GM21576 (cell line): Measurements from ENCODE around the gene BFSP1.

Experiments
- ATAC-seq: cut with Tn5 transposase; IDR thresholded peaks from one replicate; pipeline ENCODE4 v1.9.1; 2021; ENCODE audit warnings: mild to moderate bottlenecking, moderate library complexity; ENCODE audit not compliant: unreplicated experiment

Gene BFSP1

DNA sequence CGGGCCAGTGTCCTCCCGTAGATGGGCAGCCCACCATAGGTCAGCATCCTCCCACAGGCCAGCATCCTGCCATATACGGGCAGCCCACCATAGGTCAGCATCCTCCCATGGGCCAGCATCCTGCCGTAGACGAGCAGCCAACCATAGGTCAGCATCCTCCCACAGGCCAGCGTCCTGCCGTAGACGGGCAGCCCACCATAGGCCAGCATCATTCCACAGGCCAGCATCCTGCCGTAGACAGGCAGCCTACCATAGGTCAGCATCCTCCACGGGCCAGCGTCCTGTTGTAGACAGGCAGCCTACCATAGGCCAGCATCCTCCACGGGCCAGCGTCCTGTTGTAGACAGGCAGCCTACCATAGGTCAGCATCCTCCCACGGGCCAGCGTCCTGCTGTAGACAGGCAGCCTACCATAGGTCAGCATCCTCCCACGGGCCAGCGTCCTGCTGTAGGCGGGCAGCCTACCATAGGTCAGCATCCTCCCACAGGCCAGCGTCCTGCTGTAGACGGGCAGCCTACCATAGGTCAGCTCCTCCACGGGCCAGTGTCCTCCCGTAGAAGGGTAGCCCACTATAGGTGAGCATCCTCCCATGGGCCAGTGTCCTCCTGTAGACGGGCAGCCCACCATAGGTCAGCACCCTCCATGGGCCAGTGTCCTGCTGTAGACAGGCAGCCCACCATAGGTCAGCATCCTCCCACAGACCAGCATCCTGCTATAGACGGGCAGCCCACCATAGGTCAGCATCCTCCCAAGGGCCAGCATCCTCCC is 62.9 kb downstream of the BFSP1 start:
- no peak for ATAC-seq

DNA sequence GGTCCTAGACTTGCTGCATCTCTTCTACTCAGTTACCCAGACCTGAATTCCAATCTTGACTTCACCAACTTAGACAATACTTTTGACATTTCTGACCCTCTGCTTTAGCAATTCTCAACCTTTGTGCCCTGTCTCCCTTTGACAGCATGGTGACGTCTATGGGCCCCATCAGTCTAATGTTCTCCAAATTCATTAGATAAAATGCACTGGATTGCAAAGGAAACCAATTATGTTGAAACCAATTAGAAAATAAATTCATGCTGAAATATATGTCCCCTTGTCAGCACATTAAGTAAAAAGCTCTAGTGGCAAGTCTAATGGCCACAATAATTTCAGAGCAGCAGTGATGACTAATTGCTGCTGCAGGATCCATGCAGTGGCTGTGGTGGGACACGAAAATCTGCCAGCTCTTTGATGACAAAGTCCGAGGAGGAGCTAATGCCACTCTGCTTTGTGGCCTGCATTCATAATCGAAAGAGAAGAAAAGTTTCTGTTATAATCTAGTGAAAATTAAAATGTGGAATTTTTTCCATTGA is 64.0 kb downstream of the BFSP1 start:
- no peak for ATAC-seq

DNA sequence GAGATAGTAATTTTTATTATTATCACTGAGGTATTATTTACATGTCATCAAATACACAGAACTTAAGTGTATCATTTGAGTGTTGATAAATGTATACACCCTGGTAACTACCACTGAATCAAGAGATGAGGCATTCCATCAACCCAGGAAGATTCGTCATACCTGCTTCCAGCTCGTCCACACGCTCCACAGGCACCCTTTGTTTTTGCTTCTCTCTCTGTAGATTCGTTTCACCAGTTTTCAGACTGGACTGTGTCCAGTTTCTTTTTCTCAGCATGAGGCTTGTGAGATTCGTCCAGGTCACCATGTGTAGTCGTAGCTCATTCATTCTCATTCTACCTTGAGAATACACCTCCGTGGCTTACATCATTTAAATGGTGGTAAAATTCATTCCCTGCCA is 64.5 kb downstream of the BFSP1 start:
- no peak for ATAC-seq

- no peak for ATAC-seq
Measured at GRCh38 chr20:17465236-17465635, 65.9 kb downstream of the BFSP1 start.

DNA sequence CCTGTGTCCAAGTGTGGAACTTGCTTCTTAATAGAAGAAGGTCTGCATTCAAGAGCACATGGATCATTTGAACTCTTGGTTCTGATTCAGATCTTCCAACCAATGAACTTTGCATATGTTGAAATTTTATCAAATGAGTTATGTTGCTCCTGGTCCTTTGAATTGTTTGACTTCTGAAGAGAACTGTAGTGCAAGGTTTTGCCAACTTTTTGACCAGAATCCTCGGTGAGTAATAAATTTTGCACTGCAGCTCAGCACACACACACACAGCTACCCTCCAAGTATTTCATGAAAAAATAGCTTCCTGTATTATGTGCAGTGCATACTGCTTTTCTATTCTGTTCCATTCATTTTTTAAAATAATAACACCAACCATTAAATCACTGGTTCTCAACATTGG is 67.5 kb downstream of the BFSP1 start:
- ATAC-seq, result no peak

GRCh38 chr20:17461941-17462340 is 69.2 kb downstream of the BFSP1 start:
- ATAC-seq, result no peak

GRCh38 chr20:17460119-17460518 is 71.1 kb downstream of the BFSP1 start:
- ATAC-seq, result no peak

GRCh38 chr20:17457588-17458190 is 73.5 kb downstream of the BFSP1 start:
- ATAC-seq, result no peak

GRCh38 chr20:17457079-17457478 is 74.1 kb downstream of the BFSP1 start:
- no peak for ATAC-seq

DNA sequence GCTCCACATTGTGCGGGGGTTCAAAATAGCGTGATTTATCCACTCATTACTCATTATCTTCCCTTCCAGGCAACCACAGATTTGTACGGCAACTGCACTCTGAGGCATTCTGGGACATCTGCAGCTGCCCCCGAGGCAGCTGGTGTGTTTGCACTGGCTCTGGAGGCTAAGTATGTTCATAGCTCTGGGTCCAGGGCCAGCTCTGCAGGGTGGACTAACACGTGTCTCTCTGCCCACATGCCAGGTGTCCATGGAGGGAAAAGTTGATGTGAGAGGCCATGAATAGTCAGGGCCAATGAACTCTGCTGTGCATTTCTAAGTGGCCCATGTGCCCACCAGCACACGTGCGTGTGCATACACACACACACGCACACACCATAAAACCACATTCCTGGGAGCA is 74.9 kb downstream of the BFSP1 start:
- no peak for ATAC-seq

- ATAC-seq, result no peak
Measured at GRCh38 chr20:17453592-17453991, 77.6 kb downstream of the BFSP1 start.

DNA sequence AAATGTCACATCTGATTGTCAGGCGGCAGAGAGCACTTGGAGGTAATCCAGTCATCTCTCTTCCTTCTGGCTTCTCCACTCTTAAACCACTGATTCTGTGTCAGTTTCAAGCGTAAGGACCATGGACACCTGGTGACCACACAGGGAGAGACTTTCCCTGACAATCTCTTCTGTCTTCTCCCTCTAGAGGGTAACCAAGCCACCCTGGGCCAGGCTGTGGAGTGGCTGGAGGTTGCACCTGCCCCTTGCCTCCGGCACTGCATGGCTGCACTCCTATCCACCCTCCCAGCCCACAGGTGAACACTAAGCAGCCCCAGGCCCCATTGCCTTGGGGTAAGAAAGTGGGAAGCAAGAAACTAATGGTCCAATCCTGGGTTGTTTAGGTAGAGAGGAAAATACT is 78.7 kb downstream of the BFSP1 start:
- no peak for ATAC-seq

- no peak for ATAC-seq
Measured at GRCh38 chr20:17449031-17449430, 82.1 kb downstream of the BFSP1 start.

DNA sequence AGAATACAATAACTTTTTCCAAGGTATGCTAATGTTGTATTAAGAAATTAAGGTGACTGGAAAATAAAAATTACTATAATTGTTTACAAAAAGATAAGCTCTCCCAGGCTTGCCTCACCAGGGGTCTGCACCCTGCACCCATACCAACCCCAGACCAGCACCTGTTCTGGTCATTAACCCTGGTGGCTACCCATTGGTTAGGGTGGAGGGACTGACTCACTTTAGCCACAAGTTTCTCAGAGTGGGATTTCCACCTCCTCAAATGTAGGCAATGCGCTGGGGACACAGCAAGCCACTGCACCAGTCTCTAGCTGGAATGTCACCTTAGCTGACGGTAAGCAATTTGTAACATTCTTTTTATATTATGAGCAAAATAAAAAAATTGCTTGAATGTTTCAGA is 83.1 kb downstream of the BFSP1 start:
- ATAC-seq, result no peak

DNA sequence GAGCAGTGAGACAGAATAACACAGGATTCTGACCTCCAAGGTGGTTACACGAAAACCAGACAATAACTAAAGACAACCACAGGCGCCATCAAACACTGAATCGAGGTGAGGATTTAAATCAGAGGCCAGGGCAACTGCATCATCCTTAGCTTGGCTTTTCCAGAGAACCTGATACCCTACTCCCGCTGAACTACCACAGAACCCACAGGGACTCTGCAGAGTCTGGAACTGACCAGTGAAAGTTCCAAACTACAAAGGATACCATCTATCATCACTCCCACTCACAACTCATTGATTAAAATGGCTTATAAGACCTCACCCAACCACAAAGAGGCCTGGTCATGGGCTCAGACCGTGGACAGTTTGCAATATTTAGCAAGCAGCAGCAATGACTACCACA is 85.0 kb downstream of the BFSP1 start:
- no peak for ATAC-seq

DNA sequence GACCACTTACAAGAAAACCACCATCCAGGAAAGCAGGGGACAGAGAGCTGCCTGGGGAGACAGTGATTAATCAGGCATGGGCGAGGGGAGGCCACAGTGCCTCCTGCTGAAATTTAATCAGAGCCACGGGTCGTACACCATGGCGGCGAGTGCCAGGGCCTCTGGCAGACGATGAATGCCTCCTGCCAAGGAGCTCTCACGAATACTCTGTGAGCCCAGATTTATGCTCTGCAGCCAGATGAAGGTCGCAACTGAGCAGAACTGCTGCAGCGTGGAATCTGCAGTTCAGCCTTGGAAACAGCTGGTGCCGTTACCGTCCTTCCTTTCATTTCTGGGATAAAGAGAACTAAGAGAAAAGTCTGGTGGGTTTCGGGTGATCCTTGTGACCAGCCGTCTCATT is 85.6 kb downstream of the BFSP1 start:
- ATAC-seq, result no peak

DNA sequence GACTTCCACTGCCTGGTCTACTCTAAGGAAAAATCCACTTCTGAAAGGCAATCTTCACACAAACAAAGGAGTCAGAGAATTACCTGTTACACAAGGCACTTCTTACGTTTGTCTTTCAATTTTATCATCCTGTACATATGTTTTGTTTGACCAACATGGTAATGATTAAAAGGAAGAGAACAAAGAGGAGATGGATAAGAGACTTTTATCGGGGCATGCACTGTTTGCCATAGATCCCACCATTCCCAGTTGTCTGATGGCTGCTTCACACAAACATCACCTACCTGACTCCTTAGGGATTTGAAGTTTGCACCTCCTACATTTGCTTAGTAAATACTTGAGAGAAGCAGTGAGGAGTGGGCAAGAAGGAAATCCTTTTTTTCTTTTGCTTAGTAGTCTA is 87.1 kb downstream of the BFSP1 start:
- ATAC-seq, result no peak
